Small intestine (tissue), 7 donors: ENCODE results near the gene CMTM5. TPM values are rescaled to one million over a fixed set of nuclear protein-coding genes. Genes with fewer than 3 reads are reported as not detected.

Source experiments
- DNase-seq, 2 donors: peaks; one replicate each; pipeline versions ENCODE4 v3.0.0 to v3.0.0-alpha.2; 2013
- FAIRE-seq: peaks from 2 replicates; lab custom pipeline; 2012; peaks lifted over from hg19 to GRCh38; lab: Jason Lieb, UNC
- H3K27ac ChIP-seq, 3 donors: one replicate each; pipeline ENCODE4 v1.5.1; 2013; ENCODE audit warnings: low read length in 2 of 3, mild to moderate bottlenecking in 2 of 3, control low read depth in 1 of 3, inconsistent platforms in 1 of 3, low read depth in 1 of 3, moderate library complexity in 1 of 3
- H3K27me3 ChIP-seq, 3 donors: one replicate each; pipeline ENCODE4 v1.6.1; 2013; ENCODE audit warnings: low read length in 3 of 3, inconsistent platforms in 1 of 3; ENCODE audit not compliant: control insufficient read depth in 3 of 3, insufficient read depth in 3 of 3
- H3K36me3 ChIP-seq, 3 donors: one replicate each; pipeline ENCODE4 v1.6.1; 2013; ENCODE audit warnings: low read length in 3 of 3, inconsistent platforms in 1 of 3, low read depth in 1 of 3, mild to moderate bottlenecking in 1 of 3, moderate library complexity in 1 of 3; ENCODE audit not compliant: control insufficient read depth in 3 of 3, insufficient read depth in 2 of 3
- H3K4me1 ChIP-seq, 3 donors: one replicate each; pipeline ENCODE4 v1.6.1; 2013; ENCODE audit warnings: low read length in 2 of 3, inconsistent platforms in 1 of 3, low read depth in 1 of 3, mild to moderate bottlenecking in 1 of 3, moderate library complexity in 1 of 3; ENCODE audit not compliant: control insufficient read depth in 3 of 3, insufficient read depth in 2 of 3
- H3K4me3 ChIP-seq, 3 donors: one replicate each; pipeline ENCODE4 v1.5.1; 2013; ENCODE audit warnings: low read length in 3 of 3, control low read depth in 1 of 3, inconsistent platforms in 1 of 3, low read depth in 1 of 3, mild to moderate bottlenecking in 1 of 3, moderate library complexity in 1 of 3
- H3K9me3 ChIP-seq, 2 donors: one replicate each; pipeline ENCODE4 v1.6.1; 2013; ENCODE audit warnings: low read depth in 1 of 2, low read length in 1 of 2; ENCODE audit not compliant: control insufficient read depth in 2 of 2, insufficient read depth in 1 of 2
- WGBS, 3 donors: extraction: QIAGEN DNeasy Blood & Tissue Kit; methylation state at CpG; one replicate each; pipeline ENCODE4 v1.1.7; 2013; 5-methylcytosine and 5-hydroxymethylcytosine counted together
- polyA plus RNA-seq, 4 donors: library from polyadenylated mRNA; stranded (reverse) in 3 of 4; unstranded in 1 of 4; fragments of 200-250 nt in 3 of 4; fragments of 120-200 nt in 1 of 4; gene quantifications; one replicate each; pipeline versions ENCODE4 v1.2.1 to v1.2.3, GENCODE V29; 2013
- donor health status: healthy with polysubstance abuse.
- donor health status: control.
- donor health status: control.
- donor health status: Bipolar disorder and iron deficiency.
- donor health status: healthy.

The CMTM5 gene
- polyA plus RNA-seq, 4 donors: 0.61 to 0.97 TPM; not detected in 2

GRCh38 chr14:23401291-23401690 lies 24.4 kb downstream of the CMTM5 start:
- Histone ChIP-seq H3K36me3 (no peaks in the 10 kb centered on the region), H3K4me3 (no peak overlapping the region), H3K27me3 (peaks cover 0 to 15% (median 0%) of the 10 kb centered on the region in 3 donors), H3K4me1 (no peaks in the 10 kb centered on the region), H3K9me3 (no peaks in the 10 kb centered on the region), H3K27ac (no peak overlapping the region)
- FAIRE-seq: no peak
- WGBS, 3 donors: 69 to 79% (median 76%) methylated on average over 4 of the region's 4 CpGs
- DNase-seq: no peak

GRCh38 chr14:23402296-23403138 lies 25.7 kb downstream of the CMTM5 start:
- H3K9me3 ChIP-seq: no peaks in the 10 kb centered on the region
- peaks cover 0 to 15% (median 0%) of the 10 kb centered on the region in 3 donors for H3K27me3 ChIP-seq
- WGBS, 3 donors: 53 to 67% (median 67%) methylated on average over 24 to 25 of the region's 25 CpGs
- no peak overlapping the region for H3K27ac ChIP-seq
- no peaks in the 10 kb centered on the region for H3K36me3 ChIP-seq
- no peak for DNase-seq
- H3K4me1 ChIP-seq: no peaks in the 10 kb centered on the region
- no peak for FAIRE-seq
- H3K4me3 ChIP-seq: no peak overlapping the region

- Histone ChIP-seq H3K36me3 (no peaks in the 10 kb centered on the region), H3K9me3 (no peaks in the 10 kb centered on the region), H3K4me3 (no peak overlapping the region), H3K27ac (no peak overlapping the region), H3K27me3 (peaks cover 0 to 15% (median 0%) of the 10 kb centered on the region in 3 donors), H3K4me1 (no peaks in the 10 kb centered on the region)
- no peak for DNase-seq
- no peak for FAIRE-seq
- WGBS, 3 donors: 53 to 62% (median 60%) methylated on average over 7 of the region's 7 CpGs
These were observed 26.2 kb downstream of the CMTM5 start for GRCh38 chr14:23403139-23403438.

GRCh38 chr14:23403908-23404307 lies 27.1 kb downstream of the CMTM5 start:
- H3K9me3 ChIP-seq: no peaks in the 10 kb centered on the region
- DNase-seq: no peak
- FAIRE-seq: no peak
- H3K36me3 ChIP-seq: no peaks in the 10 kb centered on the region
- H3K27ac ChIP-seq: no peak overlapping the region
- peaks cover 0 to 13% (median 0%) of the 10 kb centered on the region in 3 donors for H3K27me3 ChIP-seq
- 59 to 66% (median 61%) methylated on average over 4 of the region's 4 CpGs for WGBS, 3 donors
- H3K4me3 ChIP-seq: no peak overlapping the region
- no peaks in the 10 kb centered on the region for H3K4me1 ChIP-seq

GRCh38 chr14:23404331-23404900 lies 27.6 kb downstream of the CMTM5 start:
- 80 to 88% (median 86%) methylated on average over 13 to 14 of the region's 14 CpGs for WGBS, 3 donors
- Histone ChIP-seq H3K27me3 (peaks cover 0 to 13% (median 0%) of the 10 kb centered on the region in 3 donors), H3K36me3 (no peaks in the 10 kb centered on the region), H3K27ac (no peak overlapping the region), H3K4me3 (no peak overlapping the region), H3K4me1 (no peaks in the 10 kb centered on the region), H3K9me3 (no peaks in the 10 kb centered on the region)
- DNase-seq: no peak
- no peak for FAIRE-seq

GRCh38 chr14:23405096-23405495 lies 28.2 kb downstream of the CMTM5 start:
- Histone ChIP-seq H3K27ac (no peak overlapping the region), H3K36me3 (no peaks in the 10 kb centered on the region), H3K4me3 (no peak overlapping the region), H3K4me1 (no peaks in the 10 kb centered on the region), H3K27me3 (peaks cover 0 to 13% (median 0%) of the 10 kb centered on the region in 3 donors), H3K9me3 (no peaks in the 10 kb centered on the region)
- FAIRE-seq: no peak
- WGBS, 3 donors: 62 to 78% (median 67%) methylated on average over 9 to 10 of the region's 10 CpGs
- DNase-seq: no peak

GRCh38 chr14:23405516-23406025 lies 28.7 kb downstream of the CMTM5 start:
- no peaks in the 10 kb centered on the region for H3K36me3 ChIP-seq

GRCh38 chr14:23406244-23406643 lies 29.4 kb downstream of the CMTM5 start:
- 57 to 64% (median 63%) methylated on average over 4 of the region's 4 CpGs for WGBS, 3 donors
- no peak overlapping the region for H3K4me3 ChIP-seq
- peaks cover 0 to 13% (median 0%) of the 10 kb centered on the region in 3 donors for H3K27me3 ChIP-seq
- no peak overlapping the region for H3K27ac ChIP-seq
- no peaks in the 10 kb centered on the region for H3K4me1 ChIP-seq
- FAIRE-seq: no peak
- no peak for DNase-seq
- no peaks in the 10 kb centered on the region for H3K36me3 ChIP-seq
- H3K9me3 ChIP-seq: no peaks in the 10 kb centered on the region

More at GRCh38 chr14:23405516-23406025, 28.7 kb downstream of the CMTM5 start:
- Histone ChIP-seq H3K9me3 (no peaks in the 10 kb centered on the region), H3K4me1 (no peaks in the 10 kb centered on the region), H3K27me3 (peaks cover 0 to 13% (median 0%) of the 10 kb centered on the region in 3 donors), H3K27ac (no peak overlapping the region), H3K4me3 (no peak overlapping the region)
- DNase-seq (no peak), FAIRE-seq (no peak)
- 79 to 84% (median 81%) methylated on average over 13 of the region's 13 CpGs for WGBS, 3 donors
